ENCODE data around the gene ALPI.
A peak's percentile ranks its signal among the peaks of the same experiment; 100 is the strongest.
"Not testable (repeated sequence)": the region's sequence is repeated elsewhere in the genome, so short reads cannot be mapped to it uniquely, and the experiment has no call there.

The ALPI gene

GRCh38 chr2:232420073-232420454 is 35.9 kb upstream of the ALPI start:
- Histone ChIP-seq H2BK15ac (replicated peaks; ENCODE audit: low read depth) (no peak overlapping the region), H3K4me2 (ENCODE audit: low read length) (peak overlapping the region; percentile 30), H3K27me3 (ENCODE audit: insufficient read depth, low read length, poor library complexity) (peaks cover 44% of the 10 kb centered on the region), H2AK5ac (ENCODE audit: low read length) (no peak overlapping the region), H4K5ac (ENCODE audit: low read length) (no peak overlapping the region), H3K79me1 (ENCODE audit: low read length) (no peaks in the 10 kb centered on the region), H3K23ac (ENCODE audit: low read length) (peak overlapping the region; percentile 45), H3K9ac (ENCODE audit: low read length) (no peak overlapping the region), H2BK5ac (ENCODE audit: low read length) (no peak overlapping the region), H4K8ac (ENCODE audit: low read depth, low read length) (no peak overlapping the region), H2BK120ac (ENCODE audit: low read depth, low read length) (no peak overlapping the region), H3K4me1 (ENCODE audit: control insufficient read depth, low read depth, low read length) (no peaks in the 10 kb centered on the region), H3K4ac (ENCODE audit: low read depth, low read length) (no peak overlapping the region), H3K36me3 (ENCODE audit: control insufficient read depth, insufficient read depth, low read length) (no peaks in the 10 kb centered on the region), H3K18ac (ENCODE audit: low read length) (no peak overlapping the region), H3K27ac (ENCODE audit: low read depth, low read length) (no peak overlapping the region), H3K56ac (ENCODE audit: low read length) (peak overlapping the region; percentile 1), H3K79me2 (ENCODE audit: control insufficient read depth, insufficient read depth, low read length) (no peaks in the 10 kb centered on the region), H3K4me3 (ENCODE audit: low read length) (no peak overlapping the region)
- WGBS (ENCODE audit: extremely low coverage, insufficient coverage, low lambda C conversion rate) = no CpG with 5 or more reads among the region's 22 CpGs
- peak; percentile 33 for DNase-seq

DNA sequence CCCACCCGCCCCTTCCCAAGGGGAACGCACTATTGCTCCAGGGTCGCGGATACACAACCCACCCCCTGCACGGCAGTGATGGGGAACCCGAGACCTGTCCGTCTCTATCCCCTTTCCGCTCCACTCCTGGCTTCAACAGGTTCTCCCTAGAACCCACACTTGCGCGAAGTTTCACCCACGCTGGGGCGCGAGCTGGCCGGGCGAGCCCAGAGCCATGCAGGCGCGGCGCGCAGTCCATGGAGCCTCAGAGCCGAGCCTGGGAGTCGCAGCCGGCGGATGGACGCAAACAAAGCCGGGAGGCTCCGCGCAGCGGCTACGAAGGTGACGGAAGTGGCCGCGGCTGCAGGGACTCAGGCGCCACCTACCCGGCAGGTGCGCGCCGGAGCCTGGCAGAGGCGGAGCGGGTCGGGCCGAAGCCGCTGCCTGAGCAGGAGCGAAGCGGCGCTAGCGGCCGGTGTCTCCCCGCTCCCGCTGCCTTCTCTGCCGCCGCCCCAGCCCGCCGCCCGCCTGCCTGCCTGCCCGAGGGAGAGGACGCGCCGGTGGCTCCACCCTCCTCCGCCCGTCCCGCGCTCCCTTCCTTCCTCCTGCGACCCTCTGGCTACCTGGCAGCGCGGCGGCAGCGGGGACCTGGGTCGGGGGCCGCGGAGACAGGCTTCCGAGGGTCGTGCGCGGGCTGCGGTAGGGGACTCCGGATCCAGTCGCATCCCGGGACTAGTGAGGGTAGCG is 35.3 kb upstream of the ALPI start:
- Histone ChIP-seq H3K27me3 (ENCODE audit: insufficient read depth, low read length, poor library complexity) (peaks cover 44% of the 10 kb centered on the region), H3K79me2 (ENCODE audit: control insufficient read depth, insufficient read depth, low read length) (no peaks in the 10 kb centered on the region), H3K9ac (ENCODE audit: low read length) (no peak overlapping the region), H2BK5ac (ENCODE audit: low read length) (no peak overlapping the region), H4K8ac (ENCODE audit: low read depth, low read length) (no peak overlapping the region), H3K4ac (ENCODE audit: low read depth, low read length) (no peak overlapping the region), H3K4me1 (ENCODE audit: control insufficient read depth, low read depth, low read length) (no peaks in the 10 kb centered on the region), H3K79me1 (ENCODE audit: low read length) (no peaks in the 10 kb centered on the region), H2BK15ac (replicated peaks; ENCODE audit: low read depth) (no peak overlapping the region), H3K56ac (ENCODE audit: low read length) (peak overlapping the region; percentile 38), H2AK5ac (ENCODE audit: low read length) (no peak overlapping the region), H2BK120ac (ENCODE audit: low read depth, low read length) (no peak overlapping the region), H3K23ac (ENCODE audit: low read length) (peak overlapping the region; percentile 15), H3K18ac (ENCODE audit: low read length) (no peak overlapping the region), H3K27ac (ENCODE audit: low read depth, low read length) (no peak overlapping the region), H3K4me2 (ENCODE audit: low read length) (peak overlapping the region; percentile 30), H3K36me3 (ENCODE audit: control insufficient read depth, insufficient read depth, low read length) (no peaks in the 10 kb centered on the region), H4K5ac (ENCODE audit: low read length) (no peak overlapping the region), H3K4me3 (ENCODE audit: low read length) (no peak overlapping the region)
- peak; percentile 72 for DNase-seq
- WGBS (ENCODE audit: extremely low coverage, insufficient coverage, low lambda C conversion rate) = no CpG with 5 or more reads among the region's 79 CpGs

- Histone ChIP-seq H3K23ac (ENCODE audit: low read length) (no peak overlapping the region), H3K4ac (ENCODE audit: low read depth, low read length) (no peak overlapping the region), H3K56ac (ENCODE audit: low read length) (no peak overlapping the region), H2BK5ac (ENCODE audit: low read length) (no peak overlapping the region), H2AK5ac (ENCODE audit: low read length) (no peak overlapping the region), H3K4me2 (ENCODE audit: low read length) (peak overlapping the region; percentile 30), H4K5ac (ENCODE audit: low read length) (no peak overlapping the region), H3K79me2 (ENCODE audit: control insufficient read depth, insufficient read depth, low read length) (no peaks in the 10 kb centered on the region), H3K4me1 (ENCODE audit: control insufficient read depth, low read depth, low read length) (no peaks in the 10 kb centered on the region), H3K36me3 (ENCODE audit: control insufficient read depth, insufficient read depth, low read length) (no peaks in the 10 kb centered on the region), H3K18ac (ENCODE audit: low read length) (no peak overlapping the region), H3K4me3 (ENCODE audit: low read length) (no peak overlapping the region), H4K8ac (ENCODE audit: low read depth, low read length) (no peak overlapping the region), H2BK15ac (replicated peaks; ENCODE audit: low read depth) (no peak overlapping the region), H3K27me3 (ENCODE audit: insufficient read depth, low read length, poor library complexity) (peaks cover 44% of the 10 kb centered on the region), H2BK120ac (ENCODE audit: low read depth, low read length) (no peak overlapping the region), H3K9ac (ENCODE audit: low read length) (no peak overlapping the region), H3K27ac (ENCODE audit: low read depth, low read length) (no peak overlapping the region), H3K79me1 (ENCODE audit: low read length) (no peaks in the 10 kb centered on the region)
- no CpG with 5 or more reads among the region's 22 CpGs for WGBS (ENCODE audit: extremely low coverage, insufficient coverage, low lambda C conversion rate)
- DNase-seq = peak; percentile 60
Measured at GRCh38 chr2:232421189-232421785, 34.7 kb upstream of the ALPI start.

GRCh38 chr2:232422051-232422450 is 33.9 kb upstream of the ALPI start:
- Histone ChIP-seq H3K36me3 (ENCODE audit: control insufficient read depth, insufficient read depth, low read length) (no peaks in the 10 kb centered on the region), H4K8ac (ENCODE audit: low read depth, low read length) (no peak overlapping the region), H4K5ac (ENCODE audit: low read length) (no peak overlapping the region), H3K79me2 (ENCODE audit: control insufficient read depth, insufficient read depth, low read length) (no peaks in the 10 kb centered on the region), H3K27me3 (ENCODE audit: insufficient read depth, low read length, poor library complexity) (peaks cover 44% of the 10 kb centered on the region), H3K79me1 (ENCODE audit: low read length) (no peaks in the 10 kb centered on the region), H3K4me2 (ENCODE audit: low read length) (no peak overlapping the region), H3K4me1 (ENCODE audit: control insufficient read depth, low read depth, low read length) (no peaks in the 10 kb centered on the region), H3K23ac (ENCODE audit: low read length) (no peak overlapping the region), H3K4ac (ENCODE audit: low read depth, low read length) (no peak overlapping the region), H2BK120ac (ENCODE audit: low read depth, low read length) (no peak overlapping the region), H2BK15ac (replicated peaks; ENCODE audit: low read depth) (no peak overlapping the region), H3K4me3 (ENCODE audit: low read length) (no peak overlapping the region), H3K9ac (ENCODE audit: low read length) (no peak overlapping the region), H3K27ac (ENCODE audit: low read depth, low read length) (no peak overlapping the region), H3K18ac (ENCODE audit: low read length) (no peak overlapping the region), H2BK5ac (ENCODE audit: low read length) (no peak overlapping the region), H3K56ac (ENCODE audit: low read length) (no peak overlapping the region), H2AK5ac (ENCODE audit: low read length) (no peak overlapping the region)
- WGBS (ENCODE audit: extremely low coverage, insufficient coverage, low lambda C conversion rate) = no CpG with 5 or more reads among the region's 10 CpGs
- DNase-seq = no peak

DNA sequence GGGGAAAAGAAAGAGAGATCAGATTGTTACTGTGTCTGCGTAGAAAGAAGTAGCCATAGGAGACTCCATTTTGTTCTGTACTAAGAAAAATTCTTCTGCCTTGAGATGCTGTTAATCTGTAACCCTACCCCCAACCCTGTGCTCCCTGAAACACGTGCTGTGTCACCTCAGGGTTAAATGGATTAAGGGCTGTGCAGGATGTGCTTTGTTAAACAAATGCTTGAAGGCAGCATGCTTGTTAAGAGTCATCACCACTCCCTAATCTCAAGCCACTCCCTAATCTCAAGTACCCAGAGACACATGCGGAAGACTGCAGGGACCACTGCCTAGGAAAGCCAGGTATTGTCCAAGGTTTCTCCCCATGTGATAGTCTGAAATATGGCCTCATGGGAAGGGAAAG is 33.0 kb upstream of the ALPI start:
- peak; percentile 66 for DNase-seq
- H3K23ac ChIP-seq (ENCODE audit: low read length); H3K9ac ChIP-seq (ENCODE audit: low read length); H2AK5ac ChIP-seq (ENCODE audit: low read length); H4K8ac ChIP-seq (ENCODE audit: low read depth, low read length); H3K27ac ChIP-seq (ENCODE audit: low read depth, low read length); H3K79me1 ChIP-seq (ENCODE audit: low read length); H3K4me2 ChIP-seq (ENCODE audit: low read length); H3K36me3 ChIP-seq (ENCODE audit: control insufficient read depth, insufficient read depth, low read length); H3K4me3 ChIP-seq (ENCODE audit: low read length); H3K18ac ChIP-seq (ENCODE audit: low read length); H3K56ac ChIP-seq (ENCODE audit: low read length); H3K79me2 ChIP-seq (ENCODE audit: control insufficient read depth, insufficient read depth, low read length); H2BK5ac ChIP-seq (ENCODE audit: low read length); H2BK120ac ChIP-seq (ENCODE audit: low read depth, low read length); H2BK15ac ChIP-seq (replicated peaks; ENCODE audit: low read depth); H4K5ac ChIP-seq (ENCODE audit: low read length); H3K4me1 ChIP-seq (ENCODE audit: control insufficient read depth, low read depth, low read length); H3K4ac ChIP-seq (ENCODE audit: low read depth, low read length): not testable (repeated sequence)
- WGBS (ENCODE audit: extremely low coverage, insufficient coverage, low lambda C conversion rate) = no CpG with 5 or more reads among the region's 3 CpGs
- H3K27me3 ChIP-seq (ENCODE audit: insufficient read depth, low read length, poor library complexity) = peaks cover 43% of the 10 kb centered on the region

Data from mesendoderm (in vitro differentiated cells).